Measurements from ENCODE around the gene ZKSCAN8.

The ZKSCAN8 gene

DNA sequence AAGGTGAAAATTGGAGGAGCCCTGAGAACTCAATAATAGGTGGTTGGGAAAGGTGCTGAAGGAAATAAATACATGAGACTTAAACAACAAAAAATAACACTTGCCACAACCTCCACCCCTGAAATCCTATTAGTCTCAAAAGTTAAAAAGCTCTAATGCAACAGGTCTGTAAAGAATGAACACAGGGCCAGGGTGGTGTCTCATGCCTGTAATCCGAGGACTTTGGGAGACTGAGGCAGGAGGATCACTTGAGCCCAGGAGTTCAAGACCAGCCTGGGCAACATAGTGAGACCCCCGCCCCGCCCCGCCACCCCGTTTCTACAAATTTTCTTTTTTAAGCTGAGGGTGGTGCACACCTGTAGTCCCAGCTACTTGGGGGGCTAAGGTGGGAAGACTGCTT, 1.1 kb upstream of the ZKSCAN8 start:
- DNase-seq = no peak

DNA sequence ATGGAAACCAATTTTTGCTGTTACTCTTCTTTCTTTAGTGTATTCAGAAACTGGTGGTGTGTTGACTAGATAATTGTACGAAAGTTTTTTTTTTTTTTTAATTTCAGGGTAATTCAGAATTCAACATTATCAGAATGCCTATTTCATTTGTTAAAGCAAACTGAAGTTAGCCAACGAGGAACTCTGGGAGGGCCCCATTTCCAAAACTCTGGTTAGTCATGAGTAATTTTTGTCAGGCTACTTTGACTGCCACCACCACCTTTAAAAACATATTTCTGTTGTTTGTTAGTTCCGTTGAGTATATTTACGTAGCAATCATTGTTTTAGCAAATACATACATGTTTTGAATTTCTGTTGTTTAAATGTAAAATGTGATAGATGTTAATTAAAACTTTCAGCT, 763 bp downstream of the ZKSCAN8 start:
- no peak for DNase-seq

DNA sequence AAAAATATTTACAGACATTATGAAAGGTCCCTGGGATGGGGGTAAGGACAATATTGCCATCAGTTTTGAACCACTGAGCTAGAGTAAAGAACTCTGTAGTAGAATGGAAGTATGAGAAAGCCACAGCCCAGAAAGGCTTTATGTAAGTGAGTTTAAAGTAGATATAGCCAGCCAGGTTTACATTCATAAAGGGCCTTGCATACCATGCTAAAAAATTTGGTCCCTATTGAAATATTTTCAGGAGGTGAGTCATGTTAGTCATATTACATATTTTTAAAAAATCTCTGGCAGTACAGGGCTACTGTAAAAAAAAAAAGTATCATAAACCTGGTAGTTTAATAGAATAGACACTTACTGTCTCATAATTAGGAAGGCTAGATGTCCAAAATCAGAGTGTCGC, 3.5 kb downstream of the ZKSCAN8 start:
- DNase-seq = no peak

DNA sequence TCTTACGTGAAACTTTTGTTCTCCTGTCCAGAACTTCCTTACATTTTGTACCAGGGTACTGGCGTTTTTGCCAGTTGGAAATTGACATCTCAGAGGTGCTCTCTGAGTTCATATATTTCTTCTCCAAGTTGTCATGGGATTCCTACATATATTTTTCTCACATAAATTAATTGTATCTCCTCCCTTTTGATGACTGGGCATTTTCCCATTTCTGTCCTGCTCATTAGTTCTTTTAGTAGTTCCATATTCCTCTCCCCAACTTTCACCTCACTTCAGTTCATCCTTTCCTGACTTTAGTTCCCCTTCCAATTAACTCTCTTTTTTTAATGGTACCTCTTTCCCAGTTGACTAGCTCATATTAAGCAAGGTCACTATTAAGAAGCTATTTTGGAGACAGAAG, 10.8 kb downstream of the ZKSCAN8 start:
- no peak for DNase-seq

DNA sequence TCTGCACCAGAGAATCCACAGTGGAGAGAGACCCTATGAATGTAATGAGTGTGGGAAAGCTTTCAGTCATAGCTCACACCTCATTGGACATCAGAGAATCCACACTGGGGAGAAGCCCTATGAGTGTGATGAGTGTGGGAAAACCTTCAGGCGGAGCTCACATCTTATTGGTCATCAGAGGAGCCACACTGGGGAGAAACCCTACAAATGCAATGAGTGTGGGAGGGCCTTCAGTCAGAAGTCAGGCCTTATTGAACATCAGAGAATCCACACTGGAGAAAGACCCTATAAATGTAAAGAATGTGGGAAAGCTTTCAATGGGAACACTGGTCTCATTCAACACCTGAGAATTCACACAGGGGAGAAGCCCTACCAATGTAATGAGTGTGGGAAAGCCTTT, 11.9 kb downstream of the ZKSCAN8 start:
- DNase-seq = no peak

DNA sequence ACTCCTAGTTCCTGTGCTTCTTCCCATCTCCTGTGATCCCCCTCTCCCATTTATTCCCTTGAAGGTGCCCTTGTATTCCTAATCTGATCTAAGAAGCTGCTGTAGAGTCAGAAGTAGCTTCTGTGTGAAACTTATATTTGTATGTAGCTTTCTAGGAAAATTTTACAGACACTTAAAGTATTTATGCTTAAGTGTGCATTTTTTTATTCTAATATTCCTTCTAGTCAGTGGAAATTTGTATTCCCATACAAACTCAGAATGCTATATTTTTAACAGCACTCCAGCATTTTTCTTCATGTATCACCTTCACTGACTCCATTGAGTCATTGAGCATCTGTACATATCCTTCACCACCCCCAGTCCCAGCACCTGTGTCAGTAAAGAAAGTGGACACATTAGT, 12.7 kb downstream of the ZKSCAN8 start:
- DNase-seq = no peak

DNA sequence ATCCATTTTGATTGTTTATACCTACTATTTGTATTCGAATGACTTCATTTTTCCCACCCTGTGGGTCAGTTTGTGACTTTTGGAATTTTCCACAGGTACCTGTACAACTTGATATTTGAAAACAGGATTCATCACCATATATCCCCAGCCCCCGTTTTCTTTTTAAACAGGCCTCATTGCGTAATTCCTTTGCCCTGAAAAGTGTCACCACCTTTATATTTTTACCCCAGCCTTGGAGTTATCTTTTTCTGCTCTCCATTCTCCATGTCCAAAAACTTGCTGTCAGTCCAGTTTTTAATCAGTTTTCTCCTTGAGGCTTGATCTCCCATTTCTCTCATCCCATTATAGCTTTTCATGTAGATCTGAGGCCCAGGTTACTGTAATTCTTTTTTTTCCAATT, 16.6 kb downstream of the ZKSCAN8 start:
- no peak for DNase-seq

DNA sequence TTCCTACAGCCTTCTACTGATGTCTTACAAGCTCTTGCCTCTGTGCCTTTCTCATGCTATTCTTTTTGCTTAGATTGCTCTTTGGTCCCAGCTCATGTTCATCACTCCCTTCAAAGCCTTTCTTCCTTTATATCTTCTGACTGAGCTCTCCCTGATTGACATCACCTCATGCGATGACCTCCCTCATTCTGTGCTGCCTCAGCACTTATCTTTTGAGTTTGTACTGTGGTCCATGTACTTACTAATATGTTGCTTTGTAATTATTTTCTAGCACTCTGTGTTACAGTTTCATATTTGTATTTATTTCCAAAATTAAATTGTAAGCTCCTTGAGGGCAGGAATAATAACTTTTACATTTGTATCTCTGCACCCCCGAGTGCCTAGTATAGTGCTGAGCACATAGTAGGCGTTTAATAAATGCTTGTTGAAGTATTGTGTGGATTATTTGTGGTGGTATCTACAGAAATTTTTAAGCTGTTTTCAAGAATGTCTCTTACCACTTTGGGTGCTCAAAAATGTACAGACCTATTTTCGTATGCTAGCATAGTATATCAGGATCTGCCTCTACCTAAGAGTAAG, 17.4 kb downstream of the ZKSCAN8 start:
- DNase-seq = no peak

DNA sequence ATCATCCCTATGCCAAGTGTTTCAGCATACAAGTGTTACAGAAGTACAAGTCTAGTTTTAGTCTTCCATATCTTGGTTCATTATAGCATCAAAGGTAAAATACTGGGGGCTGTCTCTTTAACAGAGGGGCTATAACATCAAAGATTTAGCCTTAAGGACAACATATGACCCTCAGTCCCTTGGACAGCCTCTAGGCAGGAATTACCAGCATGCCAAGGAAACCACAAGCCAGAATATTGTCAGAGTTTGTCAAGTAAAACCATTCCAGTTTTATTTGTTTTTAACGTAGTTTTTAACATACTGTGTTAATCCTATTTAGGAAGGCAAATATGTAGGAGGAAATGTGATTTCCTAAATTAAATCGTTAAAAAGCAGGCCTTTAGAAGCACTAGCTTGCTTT, 18.6 kb downstream of the ZKSCAN8 start:
- DNase-seq = no peak

DNA sequence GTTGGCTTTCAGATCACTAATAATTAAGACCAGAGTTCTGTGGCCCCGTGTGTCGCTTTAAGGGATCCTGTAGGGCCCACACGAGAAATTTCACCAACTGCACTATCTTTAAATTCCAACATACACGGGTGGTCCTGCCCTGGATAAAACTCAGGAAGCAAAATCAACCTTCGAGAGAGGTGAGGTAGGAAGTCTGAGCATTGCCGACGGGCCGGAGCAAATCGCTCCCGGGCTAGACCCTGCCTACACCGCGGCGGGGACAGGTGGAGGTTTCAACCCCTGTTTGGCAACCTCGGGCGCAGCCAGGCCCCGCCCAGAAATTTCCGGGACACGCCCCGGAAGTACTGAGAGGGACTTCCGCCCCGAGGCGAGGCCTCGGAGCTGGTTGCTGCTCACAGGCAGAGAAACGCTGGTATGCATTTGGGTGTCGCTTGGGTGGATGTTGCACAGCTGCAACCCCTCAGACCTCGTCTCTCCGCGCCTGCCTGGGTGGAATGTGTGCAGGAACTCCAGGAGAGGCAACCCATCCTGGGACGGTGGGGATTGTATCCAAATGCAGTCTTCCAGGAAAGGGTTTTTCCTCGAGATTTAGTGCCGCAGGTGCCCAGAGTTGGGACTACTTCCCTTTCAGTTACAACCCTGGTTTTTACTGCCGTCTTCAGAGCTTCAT, 19.9 kb downstream of the ZKSCAN8 start:
- DNase-seq = peak; percentile 22

DNA sequence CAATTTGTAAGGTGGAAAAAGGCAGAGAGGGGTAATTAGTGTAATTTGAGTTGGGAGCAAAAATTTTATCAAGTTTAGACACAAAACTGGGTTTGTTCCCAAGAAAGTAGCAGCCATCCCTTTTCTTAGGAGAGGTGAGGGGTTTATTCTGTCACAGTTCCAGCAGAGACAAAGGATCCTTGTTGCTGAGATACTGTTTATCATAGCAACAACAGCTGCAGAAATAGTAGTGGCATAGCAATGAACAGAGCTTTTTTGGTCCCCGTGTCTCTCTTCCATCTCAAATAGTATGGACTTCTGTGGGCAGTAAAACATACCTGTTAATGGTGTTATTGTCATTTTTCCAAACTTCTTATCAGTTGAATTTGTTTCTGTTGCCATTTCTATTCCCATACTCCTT, 23.9 kb downstream of the ZKSCAN8 start:
- no peak for DNase-seq

DNA sequence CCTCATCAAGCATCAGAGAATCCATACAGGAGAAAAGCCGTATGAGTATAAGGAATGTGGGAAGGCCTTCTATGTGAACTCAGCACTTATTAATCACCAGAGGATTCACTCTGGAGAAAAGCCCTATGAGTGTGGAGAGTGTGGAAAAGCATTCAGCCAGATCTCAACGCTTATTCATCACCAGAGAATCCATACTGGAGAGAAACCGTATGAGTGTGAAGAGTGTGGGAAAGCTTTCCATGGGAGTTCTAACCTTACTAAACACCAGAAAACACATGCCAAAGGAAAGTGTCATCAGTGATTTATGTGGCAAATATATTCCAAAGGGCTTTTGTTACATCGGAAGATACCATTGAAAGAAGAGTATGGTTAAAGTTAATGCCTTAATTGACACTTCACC, 25.4 kb downstream of the ZKSCAN8 start:
- DNase-seq = no peak

DNA sequence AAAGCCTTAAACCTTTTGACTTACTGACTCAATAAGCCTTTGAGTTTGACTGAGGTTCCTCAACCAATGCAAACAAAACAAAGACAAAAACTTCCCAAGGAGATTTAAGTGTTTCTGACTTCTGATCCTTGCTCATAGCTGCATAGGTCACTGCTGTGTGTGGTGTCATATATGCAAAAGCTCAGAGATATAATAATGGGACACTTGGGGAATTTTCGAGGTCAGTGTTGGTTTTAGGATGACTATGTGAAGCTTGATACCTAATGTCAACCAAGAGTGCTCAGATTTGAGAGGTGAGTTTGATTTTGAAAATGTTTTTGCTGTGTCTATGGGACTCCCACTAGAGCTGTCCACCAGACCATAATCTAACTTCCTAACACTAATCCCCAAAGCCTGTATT, 26.2 kb downstream of the ZKSCAN8 start:
- no peak for DNase-seq

DNA sequence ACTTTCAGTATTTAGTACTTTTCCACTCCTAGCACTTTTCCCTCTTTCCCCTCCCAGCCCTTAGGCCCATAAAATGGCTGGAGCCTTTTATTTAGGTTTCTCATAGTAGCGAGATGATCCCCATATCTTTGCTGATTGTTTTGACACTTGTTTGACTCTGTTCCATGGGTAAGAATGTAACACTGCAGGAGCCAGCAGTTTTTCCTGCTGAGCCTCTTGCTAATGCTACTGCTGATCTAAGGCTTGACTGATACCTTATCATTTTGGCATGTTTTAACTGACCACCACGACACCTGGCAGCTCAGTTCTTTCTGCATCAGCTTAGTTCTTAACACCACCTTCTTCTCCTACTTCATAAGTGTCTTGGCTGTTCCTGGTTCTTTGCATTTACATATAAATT, 29.6 kb downstream of the ZKSCAN8 start:
- DNase-seq = no peak

DNA sequence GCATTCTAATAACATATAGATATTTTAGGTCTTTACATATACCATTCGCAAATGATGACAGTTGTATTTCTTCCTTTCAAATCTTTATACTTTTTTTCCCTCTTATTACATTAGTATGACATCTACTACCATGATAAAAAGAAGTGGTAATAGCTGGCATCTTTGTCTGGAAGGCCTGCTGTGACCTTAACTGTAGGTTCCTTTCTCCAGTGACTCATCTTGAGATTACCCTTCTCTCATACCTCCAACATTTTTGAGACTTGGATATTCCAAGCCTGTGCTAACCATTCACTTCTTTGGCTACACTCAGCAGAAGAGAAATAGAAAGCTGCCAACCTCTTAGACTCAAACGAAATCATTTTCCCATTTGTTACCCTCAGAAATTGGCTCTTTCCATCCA, 30.3 kb downstream of the ZKSCAN8 start:
- no peak for DNase-seq

DNA sequence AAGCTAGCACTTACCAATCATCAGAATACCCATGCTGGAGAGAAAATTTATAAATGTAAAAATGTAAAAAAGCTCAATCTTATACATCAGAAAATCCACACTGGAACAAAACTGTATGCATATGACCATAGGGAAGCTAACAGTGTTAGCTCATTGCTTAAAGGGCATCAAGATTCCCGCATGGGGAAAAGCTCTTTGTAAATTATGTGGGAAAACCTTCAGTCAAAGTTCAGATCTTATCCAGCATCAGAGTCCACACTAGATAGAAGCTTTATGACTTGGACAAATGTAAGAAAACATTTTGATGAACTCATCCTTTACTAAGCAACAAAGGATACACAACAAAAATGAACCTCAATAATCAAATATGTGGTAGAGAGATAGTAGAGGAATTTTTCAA, 34.7 kb downstream of the ZKSCAN8 start:
- DNase-seq = no peak

DNA sequence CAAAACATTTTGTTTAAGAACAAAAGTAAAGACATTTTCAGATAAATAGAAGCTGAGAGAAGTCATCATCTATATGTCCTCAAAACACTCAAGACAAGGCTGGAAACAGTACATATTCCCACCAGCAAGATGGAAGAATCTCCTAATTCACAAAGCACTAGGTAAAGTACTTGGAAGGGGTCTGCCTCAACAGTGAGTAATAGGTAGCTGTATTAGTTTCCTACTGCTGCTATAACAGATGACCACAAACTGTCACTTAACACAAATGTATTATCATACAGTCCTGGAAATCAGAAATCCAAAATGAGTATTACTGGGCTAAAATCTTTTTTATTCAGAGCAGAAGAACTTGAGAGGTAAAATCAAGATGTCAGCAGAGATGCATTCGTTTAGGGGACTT, 40.6 kb downstream of the ZKSCAN8 start:
- DNase-seq = no peak

DNA sequence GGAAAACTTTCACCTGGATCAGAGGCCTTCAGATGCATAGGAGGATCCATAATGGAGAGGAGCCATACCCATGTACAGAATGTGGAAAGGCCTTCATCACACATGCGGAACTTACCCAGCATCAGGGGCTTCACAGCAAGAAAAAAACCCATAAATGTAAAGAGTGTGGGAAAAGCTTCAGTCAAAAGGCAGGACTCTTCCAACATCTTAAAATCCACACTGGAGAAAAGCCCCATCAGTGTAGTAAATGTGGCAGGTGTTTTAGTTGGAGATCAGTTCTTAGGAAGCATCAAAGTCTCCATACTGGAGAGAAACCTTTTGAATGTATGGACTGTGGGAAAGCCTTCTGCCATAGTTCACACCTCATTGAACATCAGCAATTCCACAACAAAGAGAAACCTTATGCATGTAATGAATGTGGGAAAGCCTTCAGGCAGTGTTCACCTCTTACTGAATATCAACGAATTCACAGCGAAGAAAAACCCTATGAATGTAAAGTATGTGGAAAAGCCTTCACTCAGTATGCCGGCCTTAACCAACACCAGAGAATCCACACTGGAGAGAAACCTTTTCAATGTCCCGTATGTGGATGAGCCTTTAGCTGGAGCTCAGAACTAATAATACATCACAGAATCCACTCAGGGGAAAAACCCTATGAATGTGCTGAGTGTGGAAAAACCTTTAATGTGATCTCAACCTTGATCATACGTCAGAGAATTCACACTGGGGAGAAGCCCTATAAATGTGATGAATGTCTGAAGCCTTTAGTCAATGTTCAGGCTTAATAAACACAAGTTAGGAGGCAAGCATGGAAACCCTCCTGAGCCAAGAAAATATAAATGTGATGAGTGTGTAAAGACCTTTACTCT, 46.7 kb downstream of the ZKSCAN8 start:
- no peak for DNase-seq

DNA sequence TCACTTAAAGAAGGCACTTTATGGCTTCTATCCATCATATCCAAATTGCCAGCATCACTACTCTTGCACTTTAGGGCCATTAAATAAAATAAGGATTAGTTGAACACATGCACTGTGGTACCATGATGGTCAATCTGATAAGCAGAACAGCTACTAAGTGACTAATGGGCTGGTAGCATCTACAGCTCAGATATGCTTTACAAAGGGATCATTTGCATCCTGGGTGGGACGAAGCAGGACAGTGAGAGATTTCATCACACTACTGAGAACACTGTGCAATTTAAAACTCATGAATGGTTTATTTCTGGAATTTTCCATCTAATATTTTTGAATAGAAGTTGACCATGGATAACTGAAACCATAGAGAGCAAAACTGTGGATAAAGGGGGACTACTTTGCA, 58.3 kb downstream of the ZKSCAN8 start:
- DNase-seq = no peak

DNA sequence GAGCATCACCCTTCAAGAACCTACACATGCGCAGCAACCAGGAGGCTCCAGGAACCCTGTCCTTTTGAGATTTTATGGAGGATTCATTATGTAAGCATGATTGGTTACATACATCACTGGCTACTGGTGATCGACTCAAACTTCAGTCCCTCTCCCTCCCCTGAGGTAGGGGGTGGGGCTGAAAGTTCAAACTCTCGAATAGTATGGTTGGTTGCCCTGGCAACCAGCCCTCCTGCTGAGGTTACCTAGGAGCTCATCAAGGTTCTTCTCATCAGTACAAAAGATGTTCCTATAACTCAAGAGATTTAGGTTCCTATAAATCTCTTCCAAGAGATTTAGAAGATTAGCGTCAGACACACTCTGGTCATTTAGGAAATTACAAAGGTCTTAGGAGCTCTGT, 61.5 kb downstream of the ZKSCAN8 start:
- no peak for DNase-seq

DNA sequence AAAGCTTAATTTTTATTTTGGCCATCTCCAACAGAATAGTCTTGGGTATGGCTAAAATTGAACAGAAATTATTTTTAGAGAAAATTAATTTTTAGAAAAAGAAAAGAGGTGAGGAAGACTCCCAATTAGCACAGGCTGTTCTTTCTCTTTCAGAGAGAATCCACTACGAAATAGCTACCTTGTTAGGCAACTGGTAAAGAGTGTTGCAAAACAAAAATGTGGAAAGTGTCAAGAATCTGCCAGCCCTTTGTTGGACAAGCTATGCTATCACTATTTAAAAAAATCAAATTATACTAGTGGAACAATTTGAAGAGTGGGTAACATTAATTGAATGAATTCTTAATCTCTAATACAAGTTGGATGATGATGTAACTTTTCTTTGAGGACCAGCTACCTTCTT, 64.2 kb downstream of the ZKSCAN8 start:
- no peak for DNase-seq

DNA sequence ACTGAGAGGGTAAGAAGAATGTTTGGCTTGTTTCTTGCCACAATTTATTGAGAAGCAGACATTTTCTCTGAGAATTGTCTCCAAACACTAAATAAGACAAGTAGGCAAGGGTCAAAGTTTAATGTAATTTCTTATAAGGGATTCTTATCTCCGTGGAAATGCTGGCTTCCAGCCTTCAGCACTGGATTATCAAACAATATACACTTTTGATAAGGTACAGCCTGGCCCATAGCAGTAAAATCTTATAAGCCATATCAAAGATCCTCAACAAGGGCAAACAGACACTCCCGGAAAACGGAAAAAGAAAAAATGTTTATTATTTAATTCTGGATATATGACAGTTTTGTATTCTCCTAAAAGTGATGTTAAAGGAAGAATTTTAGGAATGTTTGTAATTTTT, 64.8 kb downstream of the ZKSCAN8 start:
- DNase-seq = no peak

DNA sequence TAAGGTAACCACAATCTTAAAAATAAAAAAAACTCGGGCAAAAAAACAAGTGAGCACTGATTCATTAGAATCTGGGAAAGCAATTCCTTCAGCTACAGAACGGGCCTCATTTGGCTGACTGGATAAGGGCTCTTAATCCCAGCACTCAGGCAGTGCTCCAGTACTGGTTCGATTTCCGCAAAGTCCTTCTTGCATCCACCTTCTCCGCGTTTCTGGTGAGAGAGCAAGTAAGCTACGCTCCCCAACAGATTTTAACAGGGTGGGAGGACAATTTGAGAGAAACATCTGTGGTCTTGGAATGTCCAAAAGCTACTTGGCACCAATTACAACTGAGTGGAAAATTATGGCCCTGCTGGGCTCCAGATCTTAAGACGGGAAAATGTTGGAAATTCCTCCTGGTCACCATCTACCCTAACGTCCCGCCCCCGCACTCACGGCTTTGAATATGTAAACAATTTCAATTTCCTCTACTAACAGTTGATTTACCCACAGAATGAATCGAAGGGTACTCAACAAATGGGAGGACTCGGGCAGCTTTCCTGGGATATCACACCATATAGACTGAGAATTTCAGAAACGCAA, 65.3 kb downstream of the ZKSCAN8 start:
- no peak for DNase-seq

DNA sequence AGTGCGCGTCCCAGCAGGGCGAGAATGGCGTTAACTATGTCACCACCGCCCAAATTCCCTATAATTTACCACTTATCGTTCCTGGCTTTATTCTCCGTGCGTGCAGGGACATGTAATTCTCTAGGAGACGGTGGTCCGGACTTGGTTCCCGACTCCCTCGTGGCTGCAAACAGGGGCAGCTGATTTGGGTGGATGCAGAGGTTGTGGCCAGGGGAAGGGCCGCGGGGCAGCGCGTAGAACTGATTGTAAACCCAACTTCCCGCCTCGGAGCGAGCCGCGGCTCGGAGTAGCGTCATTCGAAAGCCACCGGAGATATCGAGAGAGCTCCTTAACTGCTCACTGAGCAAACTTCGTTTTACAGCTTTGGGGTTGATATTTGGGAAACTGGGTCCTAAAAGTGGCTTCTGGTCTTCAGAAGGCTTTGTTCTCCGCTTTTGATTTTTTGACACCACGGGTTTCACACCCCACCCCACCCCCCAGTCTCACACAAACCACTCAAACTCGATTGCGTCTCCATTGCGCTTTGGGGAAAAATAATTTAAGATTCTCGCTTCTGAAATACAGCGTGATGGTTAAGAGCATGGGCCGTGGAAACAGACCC, 65.9 kb downstream of the ZKSCAN8 start:
- DNase-seq = no peak

Measured in GOT3 (cell line).